ENCODE data around the gene NFYC. TPM values are rescaled to one million over a fixed set of nuclear protein-coding genes. Genes with fewer than 3 reads are reported as not detected.

NFYC gene
- total RNA-seq, 1 experiment from 2014 or later = 63.3 TPM

DNA sequence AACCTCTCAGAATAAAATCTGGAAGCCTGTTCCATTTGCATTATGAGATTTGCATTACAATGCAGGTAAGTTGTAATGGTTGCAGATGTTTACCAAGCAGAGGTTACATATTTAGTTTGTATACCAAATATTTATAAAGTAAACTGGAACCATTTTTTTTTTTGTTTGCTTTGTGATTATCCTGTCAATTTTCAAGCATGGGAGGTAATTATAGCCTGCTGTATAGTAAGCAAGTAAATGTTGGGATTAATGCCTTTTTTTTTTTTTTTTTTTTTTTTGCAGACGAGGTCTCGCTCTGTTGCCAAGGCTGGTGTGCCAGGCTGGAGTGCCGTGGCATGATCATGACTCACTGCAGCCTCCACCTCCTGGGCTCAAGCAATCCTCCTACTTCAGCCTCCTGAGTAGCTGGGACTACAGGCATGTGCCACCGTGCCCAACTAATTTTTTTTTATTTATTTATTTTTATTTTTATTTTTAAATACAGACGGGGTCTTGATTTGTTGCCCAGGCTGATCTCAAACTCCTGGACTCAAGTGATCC is 21.0 kb downstream of the NFYC start (continued):
- TF ChIP-seq ZNF274 (IDR thresholded peaks at IDR 0.05; ENCODE audit: low read depth, low read length) = no peak
- TF ChIP-seq CEBPB (IDR thresholded peaks at IDR 0.05; ENCODE audit: low read depth) = no peak
- no peak for TF ChIP-seq RAD21 (IDR thresholded peaks at IDR 0.05; ENCODE audit: low read depth)
- TF ChIP-seq, protein P1, sequence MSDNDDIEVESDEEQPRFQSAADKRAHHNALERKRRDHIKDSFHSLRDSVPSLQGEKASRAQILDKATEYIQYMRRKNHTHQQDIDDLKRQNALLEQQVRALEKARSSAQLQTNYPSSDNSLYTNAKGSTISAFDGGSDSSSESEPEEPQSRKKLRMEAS (IDR thresholded peaks at IDR 0.05) = no peak

DNA sequence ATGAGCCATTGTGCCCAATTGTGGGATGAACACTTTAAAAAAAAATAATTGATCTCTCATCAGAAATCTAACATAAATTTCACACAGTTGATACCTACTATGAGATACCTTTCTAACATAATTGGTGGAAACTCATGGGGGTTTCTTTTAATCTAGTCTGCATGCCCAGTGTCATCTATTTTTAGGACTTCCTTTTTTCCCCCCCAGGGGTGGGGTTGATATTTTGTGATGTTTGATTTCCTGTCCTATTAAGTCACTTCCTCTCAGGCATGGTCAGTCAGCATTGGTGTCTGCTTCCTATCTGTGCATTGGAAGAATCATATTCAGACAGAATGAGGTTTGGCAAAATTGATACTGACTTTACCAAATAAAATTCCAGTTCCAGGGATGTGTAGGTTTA is 21.5 kb downstream of the NFYC start:
- ChIA-PET RAD21 (ENCODE audit: low non-redundant PET in 1 of 2, low total read pairs in 2 of 2, uncharacterized antibody in 2 of 2, unreplicated experiment in 2 of 2) (no interaction called here), CTCF (no interaction called here)

GRCh38 chr1:40715491-40716059 is 24.1 kb downstream of the NFYC start:
- POLR2A ChIA-PET = no interaction called here
- H3K79me2 ChIP-seq (ENCODE audit: insufficient read depth, low read length) = peaks cover 89% of the 10 kb centered on the region
- no peak overlapping the region for H3K4me2 ChIP-seq (ENCODE audit: low read length)
- TF ChIP-seq, protein P2, sequence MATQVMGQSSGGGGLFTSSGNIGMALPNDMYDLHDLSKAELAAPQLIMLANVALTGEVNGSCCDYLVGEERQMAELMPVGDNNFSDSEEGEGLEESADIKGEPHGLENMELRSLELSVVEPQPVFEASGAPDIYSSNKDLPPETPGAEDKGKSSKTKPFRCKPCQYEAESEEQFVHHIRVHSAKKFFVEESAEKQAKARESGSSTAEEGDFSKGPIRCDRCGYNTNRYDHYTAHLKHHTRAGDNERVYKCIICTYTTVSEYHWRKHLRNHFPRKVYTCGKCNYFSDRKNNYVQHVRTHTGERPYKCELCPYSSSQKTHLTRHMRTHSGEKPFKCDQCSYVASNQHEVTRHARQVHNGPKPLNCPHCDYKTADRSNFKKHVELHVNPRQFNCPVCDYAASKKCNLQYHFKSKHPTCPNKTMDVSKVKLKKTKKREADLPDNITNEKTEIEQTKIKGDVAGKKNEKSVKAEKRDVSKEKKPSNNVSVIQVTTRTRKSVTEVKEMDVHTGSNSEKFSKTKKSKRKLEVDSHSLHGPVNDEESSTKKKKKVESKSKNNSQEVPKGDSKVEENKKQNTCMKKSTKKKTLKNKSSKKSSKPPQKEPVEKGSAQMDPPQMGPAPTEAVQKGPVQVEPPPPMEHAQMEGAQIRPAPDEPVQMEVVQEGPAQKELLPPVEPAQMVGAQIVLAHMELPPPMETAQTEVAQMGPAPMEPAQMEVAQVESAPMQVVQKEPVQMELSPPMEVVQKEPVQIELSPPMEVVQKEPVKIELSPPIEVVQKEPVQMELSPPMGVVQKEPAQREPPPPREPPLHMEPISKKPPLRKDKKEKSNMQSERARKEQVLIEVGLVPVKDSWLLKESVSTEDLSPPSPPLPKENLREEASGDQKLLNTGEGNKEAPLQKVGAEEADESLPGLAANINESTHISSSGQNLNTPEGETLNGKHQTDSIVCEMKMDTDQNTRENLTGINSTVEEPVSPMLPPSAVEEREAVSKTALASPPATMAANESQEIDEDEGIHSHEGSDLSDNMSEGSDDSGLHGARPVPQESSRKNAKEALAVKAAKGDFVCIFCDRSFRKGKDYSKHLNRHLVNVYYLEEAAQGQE (IDR thresholded peaks at IDR 0.05; ENCODE audit: low read depth) = no peak
- TF ChIP-seq EGR1 (IDR thresholded peaks at IDR 0.05; ENCODE audit: low read depth) = no peak
- TF ChIP-seq POLR2A (IDR thresholded peaks at IDR 0.05; ENCODE audit: borderline replicate concordance, extremely low read depth, insufficient read depth, insufficient read length) = no peak
- TF ChIP-seq ZBTB33 (IDR thresholded peaks at IDR 0.05; ENCODE audit: extremely low read depth, insufficient replicate concordance, low read length) = no peak
- no peak for TF ChIP-seq ZNF274 (IDR thresholded peaks at IDR 0.05; ENCODE audit: low read depth, low read length)

More for the DNA sequence above, 21.5 kb downstream of the NFYC start:
- H3K9me3 ChIP-seq (ENCODE audit: control insufficient read depth in 1 of 2, insufficient read depth in 1 of 2, low read depth in 1 of 2, low read length in 2 of 2) = no peaks in the 10 kb centered on the region
- H4K20me1 ChIP-seq (ENCODE audit: insufficient read depth) = peaks cover 4% of the 10 kb centered on the region; the same call in 1 of the 2 replicates
- BruUV-seq (replicated peaks) = no TSS peak
- peaks cover 92% of the 10 kb centered on the region for H3K79me2 ChIP-seq (ENCODE audit: insufficient read depth, low read length)
- H3K4me3 ChIP-seq (replicated peaks in 1 of 2; ENCODE audit: low read depth in 1 of 2, low read length in 2 of 2) = no peak overlapping the region
- no peaks in the 10 kb centered on the region for H3K36me3 ChIP-seq (ENCODE audit: control insufficient read depth in 1 of 2, insufficient read depth in 2 of 2, low read length in 2 of 2)
- peaks cover 35 to 50% of the 10 kb centered on the region in 2 experiments for H3K4me1 ChIP-seq (ENCODE audit: control insufficient read depth in 1 of 2, insufficient read depth in 2 of 2, low read length in 2 of 2)
- ATAC-seq (no peak), DNase-seq (ENCODE audit: low read depth, low spot score) (no peak)
- intact Hi-C loops (cut with micrococcal nuclease) = no loop called here
- POLR2A ChIA-PET = no interaction called here
- H3K4me2 ChIP-seq (ENCODE audit: low read length) = peak overlapping the region; percentile 5; the same call in 1 of the 2 replicates
- H3K9ac ChIP-seq (ENCODE audit: low read length) = no peak overlapping the region
- no peak for TF ChIP-seq EZH2 (IDR thresholded peaks at IDR 0.05)
- no peak for TF ChIP-seq TCF7L2 (IDR thresholded peaks at IDR 0.05; ENCODE audit: borderline replicate concordance, extremely low read depth, insufficient read depth, insufficient read length)
- TF ChIP-seq EGR1 (IDR thresholded peaks at IDR 0.05; ENCODE audit: low read depth) = no peak
- H3K27ac ChIP-seq (ENCODE audit: low read depth, low read length) = no peak overlapping the region
- H2AFZ ChIP-seq (ENCODE audit: low read depth, low read length, poor library complexity, severe bottlenecking) = no peak overlapping the region
- no peaks in the 10 kb centered on the region for H3K9me2 ChIP-seq (ENCODE audit: insufficient read depth)
- H3K27me3 ChIP-seq (ENCODE audit: insufficient read depth, low read length) = no peaks in the 10 kb centered on the region

More at GRCh38 chr1:40715491-40716059, 24.1 kb downstream of the NFYC start:
- no peaks in the 10 kb centered on the region for H3K9me3 ChIP-seq (ENCODE audit: control insufficient read depth in 1 of 2, insufficient read depth in 1 of 2, low read depth in 1 of 2, low read length in 2 of 2)
- peaks cover 25 to 26% of the 10 kb centered on the region in 2 experiments for H3K4me1 ChIP-seq (ENCODE audit: control insufficient read depth in 1 of 2, insufficient read depth in 2 of 2, low read length in 2 of 2)
- no TSS peak for BruUV-seq (replicated peaks)
- no peak overlapping the region for H3K9ac ChIP-seq (ENCODE audit: low read length)
- ChIA-PET RAD21 (ENCODE audit: low non-redundant PET in 1 of 2, low total read pairs in 2 of 2, uncharacterized antibody in 2 of 2, unreplicated experiment in 2 of 2) (no interaction called here), CTCF (no interaction called here)
- no peak for ATAC-seq
- intact Hi-C loops (cut with micrococcal nuclease) = no loop called here
- DNase-seq (ENCODE audit: low read depth, low spot score) = no peak
- H3K27me3 ChIP-seq (ENCODE audit: insufficient read depth, low read length) = no peaks in the 10 kb centered on the region
- peaks cover 4% of the 10 kb centered on the region; the same call in 1 of the 2 replicates for H4K20me1 ChIP-seq (ENCODE audit: insufficient read depth)
- no peaks in the 10 kb centered on the region for H3K36me3 ChIP-seq (ENCODE audit: control insufficient read depth in 1 of 2, insufficient read depth in 2 of 2, low read length in 2 of 2)
- H2AFZ ChIP-seq (ENCODE audit: low read depth, low read length, poor library complexity, severe bottlenecking) = no peak overlapping the region
- no peak overlapping the region for H3K4me3 ChIP-seq (replicated peaks in 1 of 2; ENCODE audit: low read depth in 1 of 2, low read length in 2 of 2)
- no peaks in the 10 kb centered on the region for H3K9me2 ChIP-seq (ENCODE audit: insufficient read depth)
- H3K27ac ChIP-seq (ENCODE audit: low read depth, low read length) = no peak overlapping the region
